ENCODE data around the gene LRP1-AS. TPM values are rescaled to one million over a fixed set of nuclear protein-coding genes. Genes with fewer than 3 reads are reported as not detected.

LRP1-AS gene
- total and polyA plus RNA-seq, 2 donors from 2014 or later: not detected

- peak overlapping the region; percentile 71 to 91 (median 73) for H3K4me3 ChIP-seq (ENCODE audit: low read length in 3 of 3)
- no peaks in the 10 kb centered on the region for H3K9me3 ChIP-seq (ENCODE audit: control insufficient read depth in 2 of 3, insufficient read depth in 1 of 3, low read length in 3 of 3)
- H3K4me1 ChIP-seq (ENCODE audit: control insufficient read depth in 2 of 3, insufficient read depth in 2 of 3, low read depth in 1 of 3, low read length in 3 of 3): peaks cover 0 to 17% (median 10%) of the 10 kb centered on the region in 3 donors
- no peaks in the 10 kb centered on the region for H3K27me3 ChIP-seq (ENCODE audit: control insufficient read depth, insufficient read depth, low read length)
- H3K36me3 ChIP-seq (ENCODE audit: control insufficient read depth in 2 of 3, insufficient read depth in 3 of 3, low read length in 3 of 3): no peaks in the 10 kb centered on the region
- peak overlapping the region in 2 of 3 donors; percentile 25 to 89 for H3K9ac ChIP-seq (ENCODE audit: low read length in 3 of 3)
- DNase-seq (peak; percentile 73 to 89 (median 84)), FAIRE-seq (no peak)
- H3K27ac ChIP-seq (ENCODE audit: low read depth in 2 of 2, low read length in 2 of 2): peak overlapping the region; percentile 95 to 98
- peak; percentile 38 for TF ChIP-seq CTCF (IDR thresholded peaks at IDR 0.05; ENCODE audit: borderline replicate concordance, extremely low read depth, insufficient read depth)
- intact Hi-C loops (cut with DNase I): no loop called here
These were observed 20.2 kb downstream of the LRP1-AS start for GRCh38 chr12:57127101-57127725.

- H3K36me3 ChIP-seq (ENCODE audit: control insufficient read depth in 2 of 3, insufficient read depth in 3 of 3, low read length in 3 of 3): no peaks in the 10 kb centered on the region
- intact Hi-C loops (cut with DNase I): no loop called here
- peaks cover 0 to 11% (median 10%) of the 10 kb centered on the region in 3 donors for H3K4me1 ChIP-seq (ENCODE audit: control insufficient read depth in 2 of 3, insufficient read depth in 2 of 3, low read depth in 1 of 3, low read length in 3 of 3)
- no peaks in the 10 kb centered on the region for H3K27me3 ChIP-seq (ENCODE audit: control insufficient read depth, insufficient read depth, low read length)
- H3K9me3 ChIP-seq (ENCODE audit: control insufficient read depth in 2 of 3, insufficient read depth in 1 of 3, low read length in 3 of 3): no peaks in the 10 kb centered on the region
- TF ChIP-seq CTCF (IDR thresholded peaks at IDR 0.05; ENCODE audit: borderline replicate concordance, extremely low read depth, insufficient read depth): no peak
- H3K9ac ChIP-seq (ENCODE audit: low read length in 3 of 3): peak overlapping the region in 1 of 3 donors; percentile 89
- no peak for FAIRE-seq
- H3K4me3 ChIP-seq (ENCODE audit: low read length in 3 of 3): peak overlapping the region in 1 of 3 donors; percentile 91
- H3K27ac ChIP-seq (ENCODE audit: low read depth in 2 of 2, low read length in 2 of 2): peak overlapping the region; percentile 71 to 98
- DNase-seq: no peak
These were observed 20.9 kb downstream of the LRP1-AS start for GRCh38 chr12:57126561-57126960.

DNA sequence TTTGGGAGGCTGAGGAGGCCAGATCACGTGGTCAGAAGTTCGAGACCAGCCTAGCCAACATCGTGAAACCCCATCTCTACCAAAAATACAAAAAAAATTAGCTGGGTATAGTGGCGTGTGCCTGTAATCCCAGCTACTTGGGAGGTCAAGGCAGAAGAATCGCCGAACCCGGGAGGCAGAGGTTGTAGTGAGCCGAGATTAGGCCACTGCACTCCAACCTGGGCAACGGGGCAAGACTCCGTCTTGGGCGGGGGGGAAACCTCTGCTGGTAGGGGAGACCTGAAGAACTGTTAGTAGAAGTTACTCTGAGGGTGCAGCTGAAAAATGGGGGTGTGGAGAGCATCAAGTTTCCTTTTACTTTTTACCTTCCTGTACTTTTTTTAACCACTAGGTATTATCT is 21.4 kb downstream of the LRP1-AS start:
- H3K4me1 ChIP-seq (ENCODE audit: control insufficient read depth in 2 of 3, insufficient read depth in 2 of 3, low read depth in 1 of 3, low read length in 3 of 3): peaks cover 0 to 8% (median 6%) of the 10 kb centered on the region in 3 donors
- intact Hi-C loops (cut with DNase I): no loop called here
- no peak overlapping the region for H3K4me3 ChIP-seq (ENCODE audit: low read length in 3 of 3)
- no peaks in the 10 kb centered on the region for H3K36me3 ChIP-seq (ENCODE audit: control insufficient read depth in 2 of 3, insufficient read depth in 3 of 3, low read length in 3 of 3)
- no peak overlapping the region for H3K9ac ChIP-seq (ENCODE audit: low read length in 3 of 3)
- FAIRE-seq (no peak), DNase-seq (peak in 1 of 5 donors; percentile 44)
- no peaks in the 10 kb centered on the region for H3K9me3 ChIP-seq (ENCODE audit: control insufficient read depth in 2 of 3, insufficient read depth in 1 of 3, low read length in 3 of 3)
- TF ChIP-seq CTCF (IDR thresholded peaks at IDR 0.05; ENCODE audit: borderline replicate concordance, extremely low read depth, insufficient read depth): no peak
- H3K27ac ChIP-seq (ENCODE audit: low read depth in 2 of 2, low read length in 2 of 2): no peak overlapping the region
- H3K27me3 ChIP-seq (ENCODE audit: control insufficient read depth, insufficient read depth, low read length): no peaks in the 10 kb centered on the region

Measured in kidney (tissue), 14 donors.